ENCODE measurements around the gene GPR39. TPM values are rescaled to one million over a fixed set of nuclear protein-coding genes. Genes with fewer than 3 reads are reported as not detected.

The GPR39 gene
- total and polyA plus RNA-seq, 2 donors (not counting 1 experiment from before 2014, with no cell fraction given), result 1.00 to 1.3 TPM

DNA sequence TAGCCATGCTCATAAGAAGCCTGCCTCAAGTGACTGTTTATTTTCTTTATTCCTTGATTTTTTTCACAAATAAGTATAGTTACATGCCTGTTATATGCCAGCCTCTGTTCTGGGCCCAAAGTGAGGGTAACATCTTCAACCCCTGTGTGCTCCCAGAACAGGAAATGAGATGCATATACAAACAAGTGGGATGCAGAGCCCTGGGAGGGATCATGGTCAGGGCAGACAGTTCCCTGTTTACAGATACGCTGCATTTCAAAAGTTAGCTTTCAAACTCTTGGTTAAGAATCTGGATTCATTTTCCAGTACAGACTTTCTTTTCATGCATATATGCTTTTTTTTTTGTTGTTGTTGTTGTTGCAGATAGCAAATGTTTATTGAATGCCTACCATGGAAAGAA is 24.4 kb downstream of the GPR39 start:
- Histone ChIP-seq H3K9ac (ENCODE audit: insufficient read depth, low read length) (no peak overlapping the region), H4K20me1 (ENCODE audit: control insufficient read depth, extremely low read depth, insufficient read depth, low read length) (no peaks in the 10 kb centered on the region), H3K27ac (ENCODE audit: insufficient read depth, low read length) (no peak overlapping the region), H3K9me3 (ENCODE audit: control insufficient read depth, insufficient read depth, low read depth, low read length) (no peaks in the 10 kb centered on the region), H3K4me2 (ENCODE audit: extremely low read depth, insufficient read depth, low read length) (no peak overlapping the region), H3K4me1 (ENCODE audit: control insufficient read depth, extremely low read depth, insufficient read depth, low read length) (peaks cover 2% of the 10 kb centered on the region), H3K4me3 (replicated peaks in 1 of 4; ENCODE audit: control extremely low read depth in 1 of 4, insufficient read depth in 1 of 4, low read depth in 3 of 4, low read length in 4 of 4) (no peak overlapping the region), H3K79me2 (ENCODE audit: control insufficient read depth, insufficient read depth, low read length) (no peaks in the 10 kb centered on the region), H3K27me3 (ENCODE audit: control insufficient read depth, insufficient read depth, low read length) (no peaks in the 10 kb centered on the region), H2AFZ (ENCODE audit: low read length) (peak overlapping the region; percentile 25), H3K36me3 (ENCODE audit: control insufficient read depth, insufficient read depth, low read length) (no peaks in the 10 kb centered on the region)
- DNase-seq (ENCODE audit: low read depth in 2 of 2), result no peak
- no peak for TF ChIP-seq EZH2 (IDR thresholded peaks at IDR 0.05; ENCODE audit: low read length, missing control alignments)
- TF ChIP-seq, protein P1, sequence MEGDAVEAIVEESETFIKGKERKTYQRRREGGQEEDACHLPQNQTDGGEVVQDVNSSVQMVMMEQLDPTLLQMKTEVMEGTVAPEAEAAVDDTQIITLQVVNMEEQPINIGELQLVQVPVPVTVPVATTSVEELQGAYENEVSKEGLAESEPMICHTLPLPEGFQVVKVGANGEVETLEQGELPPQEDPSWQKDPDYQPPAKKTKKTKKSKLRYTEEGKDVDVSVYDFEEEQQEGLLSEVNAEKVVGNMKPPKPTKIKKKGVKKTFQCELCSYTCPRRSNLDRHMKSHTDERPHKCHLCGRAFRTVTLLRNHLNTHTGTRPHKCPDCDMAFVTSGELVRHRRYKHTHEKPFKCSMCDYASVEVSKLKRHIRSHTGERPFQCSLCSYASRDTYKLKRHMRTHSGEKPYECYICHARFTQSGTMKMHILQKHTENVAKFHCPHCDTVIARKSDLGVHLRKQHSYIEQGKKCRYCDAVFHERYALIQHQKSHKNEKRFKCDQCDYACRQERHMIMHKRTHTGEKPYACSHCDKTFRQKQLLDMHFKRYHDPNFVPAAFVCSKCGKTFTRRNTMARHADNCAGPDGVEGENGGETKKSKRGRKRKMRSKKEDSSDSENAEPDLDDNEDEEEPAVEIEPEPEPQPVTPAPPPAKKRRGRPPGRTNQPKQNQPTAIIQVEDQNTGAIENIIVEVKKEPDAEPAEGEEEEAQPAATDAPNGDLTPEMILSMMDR (conservative IDR thresholded peaks at IDR 0.05 in 1 of 2, IDR thresholded peaks at IDR 0.05 in 1 of 2; ENCODE audit: low read depth in 1 of 2, low read length in 2 of 2), result no peak

GRCh38 chr2:132442278-132442677 is 25.7 kb downstream of the GPR39 start:
- no peaks in the 10 kb centered on the region for H3K9me3 ChIP-seq (ENCODE audit: control insufficient read depth, insufficient read depth, low read depth, low read length)
- no peak for DNase-seq (ENCODE audit: low read depth in 2 of 2)
- H3K9ac ChIP-seq (ENCODE audit: insufficient read depth, low read length), result no peak overlapping the region
- H3K4me3 ChIP-seq (replicated peaks in 1 of 4; ENCODE audit: control extremely low read depth in 1 of 4, insufficient read depth in 1 of 4, low read depth in 3 of 4, low read length in 4 of 4), result no peak overlapping the region
- H2AFZ ChIP-seq (ENCODE audit: low read length), result no peak overlapping the region
- peaks cover 2% of the 10 kb centered on the region for H3K4me1 ChIP-seq (ENCODE audit: control insufficient read depth, extremely low read depth, insufficient read depth, low read length)
- H4K20me1 ChIP-seq (ENCODE audit: control insufficient read depth, extremely low read depth, insufficient read depth, low read length), result no peaks in the 10 kb centered on the region
- H3K79me2 ChIP-seq (ENCODE audit: control insufficient read depth, insufficient read depth, low read length), result no peaks in the 10 kb centered on the region
- H3K27ac ChIP-seq (ENCODE audit: insufficient read depth, low read length), result no peak overlapping the region
- H3K27me3 ChIP-seq (ENCODE audit: control insufficient read depth, insufficient read depth, low read length), result no peaks in the 10 kb centered on the region
- TF ChIP-seq, protein P1 (conservative IDR thresholded peaks at IDR 0.05 in 1 of 2, IDR thresholded peaks at IDR 0.05 in 1 of 2; ENCODE audit: low read depth in 1 of 2, low read length in 2 of 2), result no peak
- TF ChIP-seq EZH2 (IDR thresholded peaks at IDR 0.05; ENCODE audit: low read length, missing control alignments), result no peak
- H3K36me3 ChIP-seq (ENCODE audit: control insufficient read depth, insufficient read depth, low read length), result no peaks in the 10 kb centered on the region
- H3K4me2 ChIP-seq (ENCODE audit: extremely low read depth, insufficient read depth, low read length), result no peak overlapping the region

DNA sequence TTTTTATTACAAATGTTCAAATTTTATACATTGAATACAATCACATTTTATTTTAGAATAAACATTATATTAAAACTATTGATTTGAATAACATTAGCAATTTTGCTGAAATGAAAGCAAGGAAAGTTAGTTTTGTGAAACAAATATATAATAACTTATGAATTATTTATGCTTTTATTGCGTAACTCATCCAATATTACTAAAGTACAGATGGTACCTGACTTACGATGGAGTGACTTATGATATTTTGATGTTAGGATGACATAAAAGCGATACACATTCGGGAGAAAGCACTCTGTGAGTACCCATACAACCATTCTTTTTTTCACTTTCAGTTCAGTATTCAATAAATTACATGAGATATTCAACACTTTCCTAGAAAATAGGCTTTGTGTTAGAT is 26.5 kb downstream of the GPR39 start:
- H3K36me3 ChIP-seq (ENCODE audit: control insufficient read depth, insufficient read depth, low read length), result no peaks in the 10 kb centered on the region
- no peak overlapping the region for H3K4me3 ChIP-seq (replicated peaks in 1 of 4; ENCODE audit: control extremely low read depth in 1 of 4, insufficient read depth in 1 of 4, low read depth in 3 of 4, low read length in 4 of 4)
- H3K4me2 ChIP-seq (ENCODE audit: extremely low read depth, insufficient read depth, low read length), result no peak overlapping the region
- no peak for DNase-seq (ENCODE audit: low read depth in 2 of 2)
- H3K79me2 ChIP-seq (ENCODE audit: control insufficient read depth, insufficient read depth, low read length), result no peaks in the 10 kb centered on the region
- TF ChIP-seq, protein P1 (conservative IDR thresholded peaks at IDR 0.05 in 1 of 2, IDR thresholded peaks at IDR 0.05 in 1 of 2; ENCODE audit: low read depth in 1 of 2, low read length in 2 of 2), result no peak
- no peak for TF ChIP-seq EZH2 (IDR thresholded peaks at IDR 0.05; ENCODE audit: low read length, missing control alignments)
- H3K27me3 ChIP-seq (ENCODE audit: control insufficient read depth, insufficient read depth, low read length), result no peaks in the 10 kb centered on the region
- H4K20me1 ChIP-seq (ENCODE audit: control insufficient read depth, extremely low read depth, insufficient read depth, low read length), result no peaks in the 10 kb centered on the region
- no peak overlapping the region for H3K9ac ChIP-seq (ENCODE audit: insufficient read depth, low read length)
- H3K9me3 ChIP-seq (ENCODE audit: control insufficient read depth, insufficient read depth, low read depth, low read length), result no peaks in the 10 kb centered on the region
- H3K27ac ChIP-seq (ENCODE audit: insufficient read depth, low read length), result no peak overlapping the region
- H2AFZ ChIP-seq (ENCODE audit: low read length), result no peak overlapping the region
- no peaks in the 10 kb centered on the region for H3K4me1 ChIP-seq (ENCODE audit: control insufficient read depth, extremely low read depth, insufficient read depth, low read length)
